ENCODE data around the gene NUP210L.

The NUP210L gene

GRCh38 chr1:153963030-153963849 lies 191.6 kb downstream of the NUP210L start, which contains the start of gene SLC39A1:
SLC39A1 (minus strand) TSS chr1:153963537; CDS start chr1:153962715, 822 bp downstream.
- peak; percentile 87 for DNase-seq

- no peak for DNase-seq
These were observed 192.5 kb downstream of the NUP210L start for GRCh38 chr1:153962088-153963029.

GRCh38 chr1:153961421-153961820 lies 193.5 kb downstream of the NUP210L start:
- DNase-seq: no peak

- DNase-seq: no peak
These were observed 194.7 kb downstream of the NUP210L start for GRCh38 chr1:153960206-153960605.

- DNase-seq: no peak
These were observed 195.4 kb downstream of the NUP210L start for GRCh38 chr1:153959454-153959853.

GRCh38 chr1:153958961-153959260 lies 196.0 kb downstream of the NUP210L start:
- DNase-seq: no peak

- peak; percentile 90 for DNase-seq
These were observed 196.5 kb downstream of the NUP210L start, which contains the start of gene CRTC2 for GRCh38 chr1:153958111-153958960. CRTC2 (minus strand) TSS chr1:153958612; CDS start chr1:153958497, 115 bp downstream.

- no peak for DNase-seq
These were observed 197.1 kb downstream of the NUP210L start for GRCh38 chr1:153957744-153958110.

GRCh38 chr1:153956997-153957715 lies 197.7 kb downstream of the NUP210L start:
- no peak for DNase-seq

- DNase-seq: no peak
These were observed 200.0 kb downstream of the NUP210L start for GRCh38 chr1:153954826-153955225.

- no peak for DNase-seq
These were observed 201.0 kb downstream of the NUP210L start for GRCh38 chr1:153953859-153954365.

GRCh38 chr1:153951801-153952200 lies 203.1 kb downstream of the NUP210L start:
- DNase-seq: no peak

GRCh38 chr1:153951183-153951582 lies 203.7 kb downstream of the NUP210L start:
- no peak for DNase-seq

- peak; percentile 34 for DNase-seq
These were observed 208.1 kb downstream of the NUP210L start, which contains the start of gene DENND4B for GRCh38 chr1:153946622-153947241. DENND4B (minus strand) TSS chr1:153946718; CDS start chr1:153944374, 2,344 bp downstream.

- peak; percentile 51 for DNase-seq
These were observed 208.9 kb downstream of the NUP210L start for GRCh38 chr1:153945795-153946621.

GRCh38 chr1:153945131-153945794 lies 209.6 kb downstream of the NUP210L start:
- DNase-seq: no peak

- DNase-seq: no peak
These were observed 210.1 kb downstream of the NUP210L start for GRCh38 chr1:153944827-153945117.

- no peak for DNase-seq
These were observed 210.7 kb downstream of the NUP210L start for GRCh38 chr1:153944005-153944826.
